Loucy (cell line): ENCODE measurements around the gene SLC35F3.

Source experiments
- CTCF ChIP-seq: fragments of 200-600 bp; sonication (generic); conservative IDR thresholded peaks from 2 replicates; pipeline ENCODE4 v1.5.1; 2014; ENCODE audit warnings: mild to moderate bottlenecking, antibody characterized with exemption, low read length
- EZH2phosphoT487 ChIP-seq: fragments of 200-600 bp; IDR thresholded peaks from 2 replicates; pipeline ENCODE4 v1.6.1; 2018; ENCODE audit warnings: antibody characterized with exemption, mild to moderate bottlenecking, moderate library complexity, borderline replicate concordance

- TF ChIP-seq CTCF, result no peak
- no peak for TF ChIP-seq EZH2phosphoT487
Measured at GRCh38 chr1:233933339-233933738, 28.9 kb downstream of the SLC35F3 start.
